Prostate gland (tissue), 2 donors: ENCODE results near the gene TBX21. TPM values are rescaled to one million over a fixed set of nuclear protein-coding genes. Genes with fewer than 3 reads are reported as not detected.

Source experiments
- DNase-seq: peaks from one replicate; pipeline ENCODE4 v3.0.0-alpha.2; 2019; ENCODE audit warnings: low spot score
- H3K27ac ChIP-seq, 2 donors: fragments of 200-600 bp; sonication (generic); 2 replicates each; pipeline ENCODE4 v1.5.1; 2017 to 2019
- H3K27me3 ChIP-seq: fragments of 200-600 bp; sonication (generic); replicated peaks from 2 replicates; pipeline ENCODE4 v1.5.1; 2019; ENCODE audit not compliant: insufficient read depth
- H3K36me3 ChIP-seq, 2 donors: fragments of 200-600 bp; sonication (generic); 1 replicate in 1 of 2; 2 replicates in 1 of 2; pipeline versions ENCODE4 v1.5.1 to v1.8.1; 2017 to 2019
- H3K4me1 ChIP-seq: fragments of 200-600 bp; sonication (generic); replicated peaks from 2 replicates; pipeline ENCODE4 v1.5.1; 2019
- H3K4me3 ChIP-seq, 2 donors: fragments of 200-600 bp; sonication (generic); 2 replicates each; pipeline ENCODE4 v1.5.1; 2017 to 2019
- H3K9me3 ChIP-seq: fragments of 200-600 bp; sonication (generic); 2 replicates; pipeline ENCODE4 v1.5.1; 2017
- CTCF ChIP-seq, 4 experiments: fragments of 200-600 bp in 2 of 4; fragments of 450-650 bp in 2 of 4; sonication (generic) in 2 of 4; IDR thresholded peaks; 1 replicate in 3 of 4; 2 replicates in 1 of 4; pipeline ENCODE4 v1.5.1; 2016 to 2019; ENCODE audit warnings: antibody characterized with exemption in 4 of 4, mild to moderate bottlenecking in 2 of 4, moderate library complexity in 2 of 4
- POLR2A ChIP-seq: fragments of 450-650 bp; IDR thresholded peaks from one replicate; pipeline ENCODE4 v1.6.1; 2016; ENCODE audit warnings: antibody characterized with exemption, mild to moderate bottlenecking
- POLR2AphosphoS5 ChIP-seq: sonication (generic); formaldehyde crosslinking; IDR thresholded peaks from one replicate; pipeline ENCODE4 v1.6.1; 2017; ENCODE audit warnings: antibody characterized with exemption
- WGBS: methylation state at CpG from one replicate; pipeline ENCODE4 v1.1.5; 2018; 5-methylcytosine and 5-hydroxymethylcytosine counted together
- intact Hi-C: fragments of 100-400 bp; cut with DNase I; formaldehyde crosslinking; loops from one replicate; pipeline ENCODE4 v1.14.2; 2022
- total RNA-seq, 2 donors: library from RNA; depleted of rRNA; stranded (reverse); fragments of >200 nt; gene quantifications; one replicate each; pipeline ENCODE4 v1.1.0, GENCODE V29; 2016

The TBX21 gene
- total RNA-seq, 2 donors from 2014 or later: 0.27 to 0.45 TPM

GRCh38 chr17:47792457-47792856, 59.4 kb downstream of the TBX21 start:
- WGBS: 50% methylated on average over 1 of the region's 1 CpG
- Histone ChIP-seq H3K4me3 (no peak overlapping the region), H3K36me3 (no peaks in the 10 kb centered on the region), H3K9me3 (no peaks in the 10 kb centered on the region), H3K27ac (no peak overlapping the region), H3K27me3 (peaks cover 6% of the 10 kb centered on the region), H3K4me1 (peaks cover 3% of the 10 kb centered on the region)
- no peak for DNase-seq
- intact Hi-C loops: loop anchor here (5.0 kb wide), 1 partner anchor 130 kb away; no protein-coding TSS in a partner anchor
- TF ChIP-seq POLR2AphosphoS5: no peak
- TF ChIP-seq CTCF (IDR thresholded peaks at IDR 0.05): no peak
- no peak for TF ChIP-seq POLR2A

GRCh38 chr17:47792979-47793378, 59.9 kb downstream of the TBX21 start:
- 73% methylated on average over 6 of the region's 6 CpGs for WGBS
- peaks cover 5% of the 10 kb centered on the region for H3K27me3 ChIP-seq
- no peak overlapping the region for H3K27ac ChIP-seq
- no peak for DNase-seq
- no peaks in the 10 kb centered on the region for H3K36me3 ChIP-seq
- TF ChIP-seq POLR2AphosphoS5: no peak
- TF ChIP-seq POLR2A: no peak
- no peak for TF ChIP-seq CTCF (IDR thresholded peaks at IDR 0.05)
- no peak overlapping the region for H3K4me3 ChIP-seq
- peaks cover 3% of the 10 kb centered on the region for H3K4me1 ChIP-seq
- H3K9me3 ChIP-seq: no peaks in the 10 kb centered on the region
- intact Hi-C loops: loop anchor here (5.0 kb wide), 1 partner anchor 131 kb away; no protein-coding TSS in a partner anchor

Other genes with a start within 250 kb of the TBX21 start
- 10 to 100 TPM; 67.1 to 70.4 TPM for gene NPEPPS, start 202.1 kb upstream of the TBX21 start, total RNA-seq
- 100 to 1,000 TPM; 148 to 239 TPM for gene KPNB1, start 83.3 kb upstream of the TBX21 start, total RNA-seq
- gene TBKBP1, start 39.1 kb upstream of the TBX21 start, total RNA-seq: 10 to 100 TPM in 1 of 2 donors, 1 to 10 TPM in 1; 9.5 to 15.3 TPM
- 10 to 100 TPM; 15.0 to 19.2 TPM for gene OSBPL7, start 88.6 kb downstream of the TBX21 start, total RNA-seq
- gene MRPL10, start 98.3 kb downstream of the TBX21 start, total RNA-seq: 10 to 100 TPM; 46.6 to 47.0 TPM
- gene LRRC46, start 98.4 kb downstream of the TBX21 start, total RNA-seq: 1 to 10 TPM; 1.1 to 4.9 TPM
- 10 to 100 TPM; 32.6 to 44.4 TPM for gene SCRN2, start 108.0 kb downstream of the TBX21 start, total RNA-seq
- 1 to 10 TPM; 1.4 to 3.1 TPM for gene SP6, start 117.9 kb downstream of the TBX21 start, total RNA-seq
- 10 to 100 TPM; 15.2 to 15.8 TPM for gene SP2, start 163.0 kb downstream of the TBX21 start, total RNA-seq
- 10 to 100 TPM; 37.3 to 55.2 TPM for gene PNPO, start 208.3 kb downstream of the TBX21 start, total RNA-seq
- 10 to 100 TPM; 19.9 to 59.7 TPM for gene PRR15L, start 224.6 kb downstream of the TBX21 start, total RNA-seq
- 100 to 1,000 TPM; 185 to 193 TPM for gene CDK5RAP3, start 237.9 kb downstream of the TBX21 start, total RNA-seq